IMR-90 (cell line): ENCODE results near the gene PAQR9.

ENCODE experiments used
- BHLHE40 ChIP-seq: fragments of 150-350 bp; IDR thresholded peaks from 2 replicates; pipeline ENCODE4 v1.6.1; 2016; ENCODE audit warnings: mild to moderate bottlenecking, low read depth, low read length
- CEBPB ChIP-seq: IDR thresholded peaks from 2 replicates; pipeline ENCODE4 v1.6.1; 2012; ENCODE audit warnings: low read depth, low read length, improper control_type of control experiment
- CHD1 ChIP-seq: IDR thresholded peaks from 2 replicates; pipeline ENCODE4 v1.6.1; 2012; ENCODE audit warnings: low read depth, low read length, improper control_type of control experiment
- FOS ChIP-seq: fragments of 150-350 bp; IDR thresholded peaks from 2 replicates; pipeline ENCODE4 v1.6.1; 2016; ENCODE audit warnings: low read depth, low read length
- MAFK ChIP-seq: IDR thresholded peaks from 2 replicates; pipeline ENCODE4 v1.6.1; 2012; ENCODE audit warnings: low read depth, low read length, improper control_type of control experiment
- MAZ ChIP-seq: IDR thresholded peaks from 2 replicates; pipeline ENCODE4 v1.6.1; 2012; ENCODE audit warnings: low read depth, mild to moderate bottlenecking, low read length, improper control_type of control experiment, moderate library complexity, borderline replicate concordance
- MXI1 ChIP-seq: IDR thresholded peaks from 2 replicates; pipeline ENCODE4 v1.6.1; 2012; ENCODE audit warnings: low read depth, mild to moderate bottlenecking, low read length, moderate library complexity, borderline replicate concordance
- POLR2A ChIP-seq: IDR thresholded peaks from 2 replicates; pipeline ENCODE4 v1.6.1; 2012; ENCODE audit warnings: mild to moderate bottlenecking, low read depth, low read length
- RCOR1 ChIP-seq: IDR thresholded peaks from 2 replicates; pipeline ENCODE4 v1.6.1; 2012; ENCODE audit warnings: mild to moderate bottlenecking, low read length, improper control_type of control experiment; ENCODE audit not compliant: insufficient replicate concordance
- RFX5 ChIP-seq: IDR thresholded peaks from 2 replicates; pipeline ENCODE4 v1.8.0; 2012; ENCODE audit warnings: low read depth, mild to moderate bottlenecking, low read length, moderate library complexity
- SMC3 ChIP-seq: fragments of 150-350 bp; IDR thresholded peaks from 2 replicates; pipeline ENCODE4 v1.6.1; 2016; ENCODE audit warnings: low read depth, mild to moderate bottlenecking, antibody characterized with exemption, low read length, moderate library complexity
- TF ChIP-seq, protein P1 (sequence below): conservative IDR thresholded peaks from 2 replicates; pipeline ENCODE4 v1.5.1; 2012; ENCODE audit warnings: mild to moderate bottlenecking, low read depth, low read length, improper control_type of control experiment
- TF ChIP-seq, protein P2 (sequence below): fragments of 150-350 bp; IDR thresholded peaks from 2 replicates; pipeline ENCODE4 v1.6.1; 2016; ENCODE audit warnings: low read depth, mild to moderate bottlenecking, low read length, moderate library complexity, borderline replicate concordance
- TF ChIP-seq, protein P3 (sequence below): fragments of 150-350 bp; IDR thresholded peaks from 2 replicates; pipeline ENCODE4 v1.6.1; 2017; ENCODE audit warnings: mild to moderate bottlenecking, antibody characterized with exemption, low read length, low read depth

DNA sequence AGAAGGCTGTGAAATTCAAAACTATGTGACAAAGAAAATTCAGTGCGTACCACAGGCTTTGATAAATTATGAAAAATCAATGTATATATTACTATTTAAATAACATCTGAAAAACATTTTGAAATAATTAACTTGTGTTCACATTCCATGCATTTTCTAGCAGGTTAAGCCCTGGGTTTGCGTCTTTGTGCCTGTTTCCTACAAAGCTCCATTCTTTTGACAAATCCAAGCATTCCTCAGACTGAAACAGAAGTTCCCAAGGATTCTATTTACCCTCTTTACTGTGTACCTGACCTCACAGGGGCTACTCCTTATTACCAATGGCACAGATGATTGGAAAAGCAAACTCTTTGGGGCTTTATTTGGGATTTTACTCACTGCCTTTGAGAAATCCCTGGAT lies 1.9 kb downstream of the PAQR9 start:
- TF ChIP-seq, protein P1, sequence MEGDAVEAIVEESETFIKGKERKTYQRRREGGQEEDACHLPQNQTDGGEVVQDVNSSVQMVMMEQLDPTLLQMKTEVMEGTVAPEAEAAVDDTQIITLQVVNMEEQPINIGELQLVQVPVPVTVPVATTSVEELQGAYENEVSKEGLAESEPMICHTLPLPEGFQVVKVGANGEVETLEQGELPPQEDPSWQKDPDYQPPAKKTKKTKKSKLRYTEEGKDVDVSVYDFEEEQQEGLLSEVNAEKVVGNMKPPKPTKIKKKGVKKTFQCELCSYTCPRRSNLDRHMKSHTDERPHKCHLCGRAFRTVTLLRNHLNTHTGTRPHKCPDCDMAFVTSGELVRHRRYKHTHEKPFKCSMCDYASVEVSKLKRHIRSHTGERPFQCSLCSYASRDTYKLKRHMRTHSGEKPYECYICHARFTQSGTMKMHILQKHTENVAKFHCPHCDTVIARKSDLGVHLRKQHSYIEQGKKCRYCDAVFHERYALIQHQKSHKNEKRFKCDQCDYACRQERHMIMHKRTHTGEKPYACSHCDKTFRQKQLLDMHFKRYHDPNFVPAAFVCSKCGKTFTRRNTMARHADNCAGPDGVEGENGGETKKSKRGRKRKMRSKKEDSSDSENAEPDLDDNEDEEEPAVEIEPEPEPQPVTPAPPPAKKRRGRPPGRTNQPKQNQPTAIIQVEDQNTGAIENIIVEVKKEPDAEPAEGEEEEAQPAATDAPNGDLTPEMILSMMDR: no peak
- TF ChIP-seq POLR2A (no peak), SMC3 (no peak), FOS (no peak), RCOR1 (no peak), MAZ (no peak), MAFK (no peak), RFX5 (no peak), CHD1 (no peak), BHLHE40 (no peak), CEBPB (no peak), MXI1 (no peak)
- TF ChIP-seq, protein P2, sequence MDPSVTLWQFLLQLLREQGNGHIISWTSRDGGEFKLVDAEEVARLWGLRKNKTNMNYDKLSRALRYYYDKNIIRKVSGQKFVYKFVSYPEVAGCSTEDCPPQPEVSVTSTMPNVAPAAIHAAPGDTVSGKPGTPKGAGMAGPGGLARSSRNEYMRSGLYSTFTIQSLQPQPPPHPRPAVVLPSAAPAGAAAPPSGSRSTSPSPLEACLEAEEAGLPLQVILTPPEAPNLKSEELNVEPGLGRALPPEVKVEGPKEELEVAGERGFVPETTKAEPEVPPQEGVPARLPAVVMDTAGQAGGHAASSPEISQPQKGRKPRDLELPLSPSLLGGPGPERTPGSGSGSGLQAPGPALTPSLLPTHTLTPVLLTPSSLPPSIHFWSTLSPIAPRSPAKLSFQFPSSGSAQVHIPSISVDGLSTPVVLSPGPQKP: no peak
- TF ChIP-seq, protein P3, sequence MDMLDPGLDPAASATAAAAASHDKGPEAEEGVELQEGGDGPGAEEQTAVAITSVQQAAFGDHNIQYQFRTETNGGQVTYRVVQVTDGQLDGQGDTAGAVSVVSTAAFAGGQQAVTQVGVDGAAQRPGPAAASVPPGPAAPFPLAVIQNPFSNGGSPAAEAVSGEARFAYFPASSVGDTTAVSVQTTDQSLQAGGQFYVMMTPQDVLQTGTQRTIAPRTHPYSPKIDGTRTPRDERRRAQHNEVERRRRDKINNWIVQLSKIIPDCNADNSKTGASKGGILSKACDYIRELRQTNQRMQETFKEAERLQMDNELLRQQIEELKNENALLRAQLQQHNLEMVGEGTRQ: no peak
